Bronchial epithelial cell (primary cell): ENCODE results near the gene PHF2. TPM values are rescaled to one million over a fixed set of nuclear protein-coding genes. Genes with fewer than 3 reads are reported as not detected.

ENCODE experiments used
- DNase-seq: peaks from one replicate; pipeline ENCODE4 v3.0.0-alpha.2; 2010; ENCODE audit warnings: low read depth
- FAIRE-seq: peaks from 2 replicates; lab custom pipeline; 2011; peaks lifted over from hg19 to GRCh38; lab: Jason Lieb, UNC
- H3K27me3 ChIP-seq: 2 replicates; pipeline ENCODE4 v1.5.1; 2011; ENCODE audit warnings: low read length; ENCODE audit not compliant: control insufficient read depth, insufficient read depth
- H3K36me3 ChIP-seq: 2 replicates; pipeline ENCODE4 v1.5.1; 2011; ENCODE audit warnings: low read length; ENCODE audit not compliant: control insufficient read depth, insufficient read depth
- H3K4me3 ChIP-seq: 2 replicates; pipeline ENCODE4 v1.5.1; 2011; ENCODE audit warnings: mild to moderate bottlenecking, low read depth, low read length, control low read depth
- total RNA-seq: library from RNA; depleted of rRNA; stranded (reverse); fragments of >200 nt; gene quantifications from 2 replicates; pipeline ENCODE4 v1.2.1, GENCODE V29; 2014
- TF ChIP-seq, protein P1 (sequence below): IDR thresholded peaks from 2 replicates; pipeline ENCODE4 v1.5.1; 2011; ENCODE audit warnings: mild to moderate bottlenecking, moderate library complexity, low read length, control low read depth, inconsistent platforms; ENCODE audit not compliant: insufficient read depth, severe bottlenecking

Gene PHF2
- total RNA-seq, 1 donor from 2014 or later = 10.0 TPM

- Histone ChIP-seq H3K4me3 (no peak overlapping the region), H3K36me3 (peaks cover 20% of the 10 kb centered on the region), H3K27me3 (no peaks in the 10 kb centered on the region)
- TF ChIP-seq, protein P1, sequence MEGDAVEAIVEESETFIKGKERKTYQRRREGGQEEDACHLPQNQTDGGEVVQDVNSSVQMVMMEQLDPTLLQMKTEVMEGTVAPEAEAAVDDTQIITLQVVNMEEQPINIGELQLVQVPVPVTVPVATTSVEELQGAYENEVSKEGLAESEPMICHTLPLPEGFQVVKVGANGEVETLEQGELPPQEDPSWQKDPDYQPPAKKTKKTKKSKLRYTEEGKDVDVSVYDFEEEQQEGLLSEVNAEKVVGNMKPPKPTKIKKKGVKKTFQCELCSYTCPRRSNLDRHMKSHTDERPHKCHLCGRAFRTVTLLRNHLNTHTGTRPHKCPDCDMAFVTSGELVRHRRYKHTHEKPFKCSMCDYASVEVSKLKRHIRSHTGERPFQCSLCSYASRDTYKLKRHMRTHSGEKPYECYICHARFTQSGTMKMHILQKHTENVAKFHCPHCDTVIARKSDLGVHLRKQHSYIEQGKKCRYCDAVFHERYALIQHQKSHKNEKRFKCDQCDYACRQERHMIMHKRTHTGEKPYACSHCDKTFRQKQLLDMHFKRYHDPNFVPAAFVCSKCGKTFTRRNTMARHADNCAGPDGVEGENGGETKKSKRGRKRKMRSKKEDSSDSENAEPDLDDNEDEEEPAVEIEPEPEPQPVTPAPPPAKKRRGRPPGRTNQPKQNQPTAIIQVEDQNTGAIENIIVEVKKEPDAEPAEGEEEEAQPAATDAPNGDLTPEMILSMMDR = no peak
- no peak for FAIRE-seq
- DNase-seq = peak; percentile 33
Measured at GRCh38 chr9:93562157-93562556, 14.2 kb upstream of the PHF2 start.

DNA sequence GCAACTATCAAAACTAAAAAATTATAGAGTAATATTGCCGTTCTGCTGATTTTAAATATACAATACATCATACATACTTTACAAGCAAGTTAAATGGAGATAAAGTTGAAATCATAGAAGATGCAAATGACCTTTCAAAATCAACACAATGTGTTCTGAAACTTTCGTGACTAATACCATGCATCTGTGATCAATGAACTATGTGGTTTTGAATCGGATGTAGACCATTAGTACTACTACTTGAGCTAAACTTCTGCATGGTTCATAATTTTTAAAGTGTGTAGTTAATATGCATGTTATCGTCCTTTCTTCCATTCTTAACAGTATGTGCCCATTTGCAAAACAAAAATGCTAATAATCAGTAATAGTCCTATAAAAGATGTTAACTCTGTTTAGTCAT is 11.3 kb upstream of the PHF2 start:
- TF ChIP-seq, protein P1 = no peak
- DNase-seq = no peak
- Histone ChIP-seq H3K27me3 (no peaks in the 10 kb centered on the region), H3K36me3 (peaks cover 8% of the 10 kb centered on the region), H3K4me3 (no peak overlapping the region)
- no peak for FAIRE-seq

DNA sequence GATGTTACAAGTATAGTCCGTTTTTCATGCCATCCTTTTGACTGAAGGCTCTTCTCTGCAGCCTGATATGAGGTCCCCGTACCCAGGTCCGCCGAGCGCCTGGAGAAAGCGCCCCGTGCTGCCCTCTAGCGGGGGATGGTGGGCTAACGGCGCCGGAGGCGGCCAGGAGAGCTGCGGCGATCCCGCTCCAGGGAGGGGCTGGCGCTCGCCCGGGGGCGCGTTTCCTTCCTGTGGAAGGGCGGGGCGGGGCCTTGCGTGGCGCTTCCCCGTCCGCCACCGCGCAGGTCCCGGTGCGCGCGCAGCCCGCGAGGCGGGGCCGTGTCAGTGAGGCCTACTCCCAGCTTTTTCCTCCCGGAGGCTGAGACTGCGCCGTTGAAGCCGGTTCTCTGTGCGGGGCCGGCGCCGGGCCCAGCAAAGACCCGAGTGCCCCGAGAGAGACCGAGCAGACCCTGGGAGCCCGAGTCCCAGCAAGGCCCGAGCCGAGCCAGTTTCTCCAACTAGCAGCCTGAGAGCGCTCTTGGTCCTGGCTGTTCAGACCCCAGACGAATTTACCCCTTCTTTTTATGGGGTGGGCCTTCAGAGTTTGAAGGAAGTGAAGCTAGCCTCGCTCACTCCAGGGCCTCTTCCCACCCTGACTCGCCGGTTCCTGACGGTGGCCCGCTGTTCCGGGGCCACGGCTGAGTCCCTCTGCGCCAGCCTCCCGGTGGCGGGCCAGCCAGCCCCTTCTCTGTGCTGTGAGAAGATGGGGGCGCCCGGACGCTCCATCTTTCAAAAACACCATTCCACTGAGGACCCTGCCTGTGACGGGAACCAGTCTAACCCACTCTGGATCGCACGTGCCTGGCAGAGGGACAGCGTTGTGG is 9.7 kb upstream of the PHF2 start:
- FAIRE-seq (no peak), DNase-seq (peak; percentile 82)
- TF ChIP-seq, protein P1 = peak; percentile 92
- Histone ChIP-seq H3K36me3 (peaks cover 6% of the 10 kb centered on the region), H3K27me3 (no peaks in the 10 kb centered on the region), H3K4me3 (peak overlapping the region; percentile 54)

GRCh38 chr9:93567271-93567959 is 9.0 kb upstream of the PHF2 start:
- no peak for DNase-seq
- peak overlapping the region; percentile 54 for H3K4me3 ChIP-seq
- H3K36me3 ChIP-seq = peaks cover 2% of the 10 kb centered on the region
- H3K27me3 ChIP-seq = no peaks in the 10 kb centered on the region
- TF ChIP-seq, protein P1 = no peak
- FAIRE-seq = no peak

GRCh38 chr9:93568169-93568568 is 8.2 kb upstream of the PHF2 start:
- Histone ChIP-seq H3K27me3 (no peaks in the 10 kb centered on the region), H3K4me3 (no peak overlapping the region), H3K36me3 (peaks cover under 1% of the 10 kb centered on the region)
- TF ChIP-seq, protein P1 = no peak
- no peak for DNase-seq
- no peak for FAIRE-seq
